Measurements from ENCODE around the gene UBE2S. TPM values are rescaled to one million over a fixed set of nuclear protein-coding genes. Genes with fewer than 3 reads are reported as not detected.

UBE2S gene
- total and polyA plus RNA-seq, 10 of the 15 experiments (the other 5 are each of a cell fraction or from before 2014, with no cell fraction given): 2.3 to 640 (median 127) TPM

DNA sequence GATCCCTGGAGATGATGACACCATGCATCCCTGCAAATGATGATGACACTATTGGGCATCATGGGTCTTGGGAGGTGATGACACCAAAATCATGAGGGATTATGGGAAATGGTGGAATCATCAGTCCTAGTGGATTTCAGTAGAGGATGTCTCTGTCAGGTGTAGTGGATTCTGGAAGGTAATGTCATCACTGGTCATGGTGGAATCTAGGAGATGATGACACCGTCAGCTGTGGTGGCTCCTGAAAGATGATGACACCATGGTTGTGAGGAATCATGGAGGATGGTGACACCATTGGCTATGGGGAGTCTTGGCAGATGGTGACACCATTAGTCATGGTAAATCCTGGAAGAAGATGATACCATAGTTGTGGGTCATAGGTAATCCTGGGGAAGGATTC lies 23.6 kb upstream of the UBE2S start:
- SMC1A ChIA-PET (ENCODE audit: uncharacterized antibody, unreplicated experiment): no interaction called here
- Histone ChIP-seq H3K36me3 (ENCODE audit: control insufficient read depth in 2 of 2, insufficient read depth in 2 of 2, low read length in 1 of 2) (no peaks in the 10 kb centered on the region), H3K27ac (ENCODE audit: control insufficient read depth, insufficient read depth) (no peak overlapping the region), H3K27me3 (replicated peaks in 1 of 2; ENCODE audit: control insufficient read depth in 2 of 2, insufficient read depth in 2 of 2, low read length in 1 of 2) (no peaks in the 10 kb centered on the region), H3K9ac (ENCODE audit: control insufficient read depth, insufficient read depth, low read length) (no peak overlapping the region), H4K20me1 (ENCODE audit: control insufficient read depth, insufficient read depth) (no peaks in the 10 kb centered on the region), H3K4me3 (no peak overlapping the region), H3K9me3 (replicated peaks; ENCODE audit: control insufficient read depth, insufficient read depth, low read length) (no peaks in the 10 kb centered on the region; the same call in 2 of the 3 replicates), H3K4me1 (ENCODE audit: control insufficient read depth, insufficient read depth, low read length) (no peaks in the 10 kb centered on the region; the same call in 1 of the 2 replicates), H3K79me2 (ENCODE audit: control insufficient read depth, insufficient read depth, low read length) (no peaks in the 10 kb centered on the region), H2AFZ (ENCODE audit: control insufficient read depth, low read depth, low read length) (no peak overlapping the region), H3K4me2 (ENCODE audit: control insufficient read depth, insufficient read depth) (no peak overlapping the region)
- RAD21 ChIA-PET (ENCODE audit: unreplicated experiment): no interaction called here
- no peak for ATAC-seq
- POLR2A ChIA-PET: no interaction called here
- TF ChIP-seq HDAC6 (IDR thresholded peaks at IDR 0.05; ENCODE audit: unreplicated experiment) (no peak), TCF12 (IDR thresholded peaks at IDR 0.05; ENCODE audit: low read depth, low read length) (no peak), RB1 (IDR thresholded peaks at IDR 0.05; ENCODE audit: borderline replicate concordance) (no peak), WRNIP1 (IDR thresholded peaks at IDR 0.05; ENCODE audit: borderline replicate concordance, low read depth, low read length) (no peak), SPI1 (IDR thresholded peaks at IDR 0.05; ENCODE audit: borderline replicate concordance, insufficient read depth, low read depth, low read length) (no peak), MTA2 (IDR thresholded peaks at IDR 0.05; ENCODE audit: low read depth) (no peak), CBX5 (IDR thresholded peaks at IDR 0.05; ENCODE audit: low read depth) (no peak), PAX5 (IDR thresholded peaks at IDR 0.05; ENCODE audit: borderline replicate concordance, low read depth, low read length) (no peak), DPF2 (IDR thresholded peaks at IDR 0.05) (no peak)
- TF ChIP-seq, protein P1, sequence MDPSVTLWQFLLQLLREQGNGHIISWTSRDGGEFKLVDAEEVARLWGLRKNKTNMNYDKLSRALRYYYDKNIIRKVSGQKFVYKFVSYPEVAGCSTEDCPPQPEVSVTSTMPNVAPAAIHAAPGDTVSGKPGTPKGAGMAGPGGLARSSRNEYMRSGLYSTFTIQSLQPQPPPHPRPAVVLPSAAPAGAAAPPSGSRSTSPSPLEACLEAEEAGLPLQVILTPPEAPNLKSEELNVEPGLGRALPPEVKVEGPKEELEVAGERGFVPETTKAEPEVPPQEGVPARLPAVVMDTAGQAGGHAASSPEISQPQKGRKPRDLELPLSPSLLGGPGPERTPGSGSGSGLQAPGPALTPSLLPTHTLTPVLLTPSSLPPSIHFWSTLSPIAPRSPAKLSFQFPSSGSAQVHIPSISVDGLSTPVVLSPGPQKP (IDR thresholded peaks at IDR 0.05; ENCODE audit: low read depth, low read length): no peak
- TF ChIP-seq, protein P2, sequence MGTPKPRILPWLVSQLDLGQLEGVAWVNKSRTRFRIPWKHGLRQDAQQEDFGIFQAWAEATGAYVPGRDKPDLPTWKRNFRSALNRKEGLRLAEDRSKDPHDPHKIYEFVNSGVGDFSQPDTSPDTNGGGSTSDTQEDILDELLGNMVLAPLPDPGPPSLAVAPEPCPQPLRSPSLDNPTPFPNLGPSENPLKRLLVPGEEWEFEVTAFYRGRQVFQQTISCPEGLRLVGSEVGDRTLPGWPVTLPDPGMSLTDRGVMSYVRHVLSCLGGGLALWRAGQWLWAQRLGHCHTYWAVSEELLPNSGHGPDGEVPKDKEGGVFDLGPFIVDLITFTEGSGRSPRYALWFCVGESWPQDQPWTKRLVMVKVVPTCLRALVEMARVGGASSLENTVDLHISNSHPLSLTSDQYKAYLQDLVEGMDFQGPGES (IDR thresholded peaks at IDR 0.05): no peak
- TF ChIP-seq, protein P3, sequence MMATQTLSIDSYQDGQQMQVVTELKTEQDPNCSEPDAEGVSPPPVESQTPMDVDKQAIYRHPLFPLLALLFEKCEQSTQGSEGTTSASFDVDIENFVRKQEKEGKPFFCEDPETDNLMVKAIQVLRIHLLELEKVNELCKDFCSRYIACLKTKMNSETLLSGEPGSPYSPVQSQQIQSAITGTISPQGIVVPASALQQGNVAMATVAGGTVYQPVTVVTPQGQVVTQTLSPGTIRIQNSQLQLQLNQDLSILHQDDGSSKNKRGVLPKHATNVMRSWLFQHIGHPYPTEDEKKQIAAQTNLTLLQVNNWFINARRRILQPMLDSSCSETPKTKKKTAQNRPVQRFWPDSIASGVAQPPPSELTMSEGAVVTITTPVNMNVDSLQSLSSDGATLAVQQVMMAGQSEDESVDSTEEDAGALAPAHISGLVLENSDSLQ (IDR thresholded peaks at IDR 0.05): no peak
- DNase-seq (ENCODE audit: low read depth, low spot score): no peak
- in situ Hi-C loops (cut with MboI) (no loop called here), intact Hi-C loops (cut with micrococcal nuclease; ENCODE audit: unreplicated experiment) (no loop called here)
- no peak for FAIRE-seq
- BruUV-seq (replicated peaks): no TSS peak
- CTCF ChIA-PET: no interaction called here
- WGBS (ENCODE audit: insufficient coverage, insufficient replicate concordance, low lambda C conversion rate, missing lambda C conversion rate): 50% methylated on average over 1 of the region's 1 CpG
